Measurements from ENCODE around the gene SLC25A22.

DNA sequence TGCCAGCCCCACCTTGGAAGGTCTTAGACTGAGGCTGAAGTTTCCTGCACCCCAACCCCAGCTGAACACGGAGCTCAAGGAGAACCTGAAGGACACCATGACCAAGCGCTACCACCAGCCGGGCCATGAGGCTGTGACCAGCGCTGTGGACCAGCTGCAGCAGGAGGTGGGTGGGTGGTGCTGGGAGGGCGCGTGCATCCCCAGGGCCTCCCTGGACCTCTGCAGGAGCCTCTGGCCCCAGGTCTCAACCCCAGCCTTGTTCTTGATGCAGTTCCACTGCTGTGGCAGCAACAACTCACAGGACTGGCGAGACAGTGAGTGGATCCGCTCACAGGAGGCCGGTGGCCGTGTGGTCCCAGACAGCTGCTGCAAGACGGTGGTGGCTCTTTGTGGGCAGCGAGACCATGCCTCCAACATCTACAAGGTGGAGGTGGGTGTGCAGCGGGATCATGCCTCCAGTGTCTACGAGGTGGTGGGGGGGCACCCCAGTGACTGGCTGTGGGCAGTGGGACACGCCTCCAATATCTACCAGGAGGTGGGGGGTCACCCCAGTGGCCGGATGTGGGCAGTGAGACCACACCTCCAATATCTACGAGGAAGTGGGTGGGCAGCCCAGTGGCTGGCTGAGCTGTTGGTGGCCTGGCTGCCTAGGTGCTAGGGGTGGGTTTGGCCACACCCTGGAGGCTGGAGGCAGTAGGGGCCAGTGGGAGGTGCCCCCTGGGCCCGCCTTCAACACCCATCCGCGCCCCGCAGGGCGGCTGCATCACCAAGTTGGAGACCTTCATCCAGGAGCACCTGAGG, 39.3 kb upstream of the SLC25A22 start:
- TF ChIP-seq, protein P1, sequence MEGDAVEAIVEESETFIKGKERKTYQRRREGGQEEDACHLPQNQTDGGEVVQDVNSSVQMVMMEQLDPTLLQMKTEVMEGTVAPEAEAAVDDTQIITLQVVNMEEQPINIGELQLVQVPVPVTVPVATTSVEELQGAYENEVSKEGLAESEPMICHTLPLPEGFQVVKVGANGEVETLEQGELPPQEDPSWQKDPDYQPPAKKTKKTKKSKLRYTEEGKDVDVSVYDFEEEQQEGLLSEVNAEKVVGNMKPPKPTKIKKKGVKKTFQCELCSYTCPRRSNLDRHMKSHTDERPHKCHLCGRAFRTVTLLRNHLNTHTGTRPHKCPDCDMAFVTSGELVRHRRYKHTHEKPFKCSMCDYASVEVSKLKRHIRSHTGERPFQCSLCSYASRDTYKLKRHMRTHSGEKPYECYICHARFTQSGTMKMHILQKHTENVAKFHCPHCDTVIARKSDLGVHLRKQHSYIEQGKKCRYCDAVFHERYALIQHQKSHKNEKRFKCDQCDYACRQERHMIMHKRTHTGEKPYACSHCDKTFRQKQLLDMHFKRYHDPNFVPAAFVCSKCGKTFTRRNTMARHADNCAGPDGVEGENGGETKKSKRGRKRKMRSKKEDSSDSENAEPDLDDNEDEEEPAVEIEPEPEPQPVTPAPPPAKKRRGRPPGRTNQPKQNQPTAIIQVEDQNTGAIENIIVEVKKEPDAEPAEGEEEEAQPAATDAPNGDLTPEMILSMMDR (conservative IDR thresholded peaks at IDR 0.05 in 1 of 2, IDR thresholded peaks at IDR 0.05 in 1 of 2; ENCODE audit: low read depth in 1 of 2, low read length in 2 of 2), result no peak
- TF ChIP-seq EZH2 (IDR thresholded peaks at IDR 0.05; ENCODE audit: low read length, missing control alignments), result no peak
